ENCODE data around the gene ITPA. TPM values are rescaled to one million over a fixed set of nuclear protein-coding genes. Genes with fewer than 3 reads are reported as not detected.

ITPA gene
- total and polyA plus RNA-seq, 2 of the 13 experiments (the other 11 are each of a cell fraction or from before 2014, with no cell fraction given), result 60.1 to 103 TPM

- TF ChIP-seq, protein P1, sequence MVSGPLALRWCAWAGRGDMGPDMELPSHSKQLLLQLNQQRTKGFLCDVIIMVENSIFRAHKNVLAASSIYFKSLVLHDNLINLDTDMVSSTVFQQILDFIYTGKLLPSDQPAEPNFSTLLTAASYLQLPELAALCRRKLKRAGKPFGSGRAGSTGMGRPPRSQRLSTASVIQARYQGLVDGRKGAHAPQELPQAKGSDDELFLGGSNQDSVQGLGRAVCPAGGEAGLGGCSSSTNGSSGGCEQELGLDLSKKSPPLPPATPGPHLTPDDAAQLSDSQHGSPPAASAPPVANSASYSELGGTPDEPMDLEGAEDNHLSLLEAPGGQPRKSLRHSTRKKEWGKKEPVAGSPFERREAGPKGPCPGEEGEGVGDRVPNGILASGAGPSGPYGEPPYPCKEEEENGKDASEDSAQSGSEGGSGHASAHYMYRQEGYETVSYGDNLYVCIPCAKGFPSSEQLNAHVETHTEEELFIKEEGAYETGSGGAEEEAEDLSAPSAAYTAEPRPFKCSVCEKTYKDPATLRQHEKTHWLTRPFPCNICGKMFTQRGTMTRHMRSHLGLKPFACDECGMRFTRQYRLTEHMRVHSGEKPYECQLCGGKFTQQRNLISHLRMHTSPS (CRISPR knock-in tag; IDR thresholded peaks at IDR 0.05; ENCODE audit: low read depth), result peak; percentile 79; the same call in 1 of the 2 replicates
- TF ChIP-seq, protein P2, sequence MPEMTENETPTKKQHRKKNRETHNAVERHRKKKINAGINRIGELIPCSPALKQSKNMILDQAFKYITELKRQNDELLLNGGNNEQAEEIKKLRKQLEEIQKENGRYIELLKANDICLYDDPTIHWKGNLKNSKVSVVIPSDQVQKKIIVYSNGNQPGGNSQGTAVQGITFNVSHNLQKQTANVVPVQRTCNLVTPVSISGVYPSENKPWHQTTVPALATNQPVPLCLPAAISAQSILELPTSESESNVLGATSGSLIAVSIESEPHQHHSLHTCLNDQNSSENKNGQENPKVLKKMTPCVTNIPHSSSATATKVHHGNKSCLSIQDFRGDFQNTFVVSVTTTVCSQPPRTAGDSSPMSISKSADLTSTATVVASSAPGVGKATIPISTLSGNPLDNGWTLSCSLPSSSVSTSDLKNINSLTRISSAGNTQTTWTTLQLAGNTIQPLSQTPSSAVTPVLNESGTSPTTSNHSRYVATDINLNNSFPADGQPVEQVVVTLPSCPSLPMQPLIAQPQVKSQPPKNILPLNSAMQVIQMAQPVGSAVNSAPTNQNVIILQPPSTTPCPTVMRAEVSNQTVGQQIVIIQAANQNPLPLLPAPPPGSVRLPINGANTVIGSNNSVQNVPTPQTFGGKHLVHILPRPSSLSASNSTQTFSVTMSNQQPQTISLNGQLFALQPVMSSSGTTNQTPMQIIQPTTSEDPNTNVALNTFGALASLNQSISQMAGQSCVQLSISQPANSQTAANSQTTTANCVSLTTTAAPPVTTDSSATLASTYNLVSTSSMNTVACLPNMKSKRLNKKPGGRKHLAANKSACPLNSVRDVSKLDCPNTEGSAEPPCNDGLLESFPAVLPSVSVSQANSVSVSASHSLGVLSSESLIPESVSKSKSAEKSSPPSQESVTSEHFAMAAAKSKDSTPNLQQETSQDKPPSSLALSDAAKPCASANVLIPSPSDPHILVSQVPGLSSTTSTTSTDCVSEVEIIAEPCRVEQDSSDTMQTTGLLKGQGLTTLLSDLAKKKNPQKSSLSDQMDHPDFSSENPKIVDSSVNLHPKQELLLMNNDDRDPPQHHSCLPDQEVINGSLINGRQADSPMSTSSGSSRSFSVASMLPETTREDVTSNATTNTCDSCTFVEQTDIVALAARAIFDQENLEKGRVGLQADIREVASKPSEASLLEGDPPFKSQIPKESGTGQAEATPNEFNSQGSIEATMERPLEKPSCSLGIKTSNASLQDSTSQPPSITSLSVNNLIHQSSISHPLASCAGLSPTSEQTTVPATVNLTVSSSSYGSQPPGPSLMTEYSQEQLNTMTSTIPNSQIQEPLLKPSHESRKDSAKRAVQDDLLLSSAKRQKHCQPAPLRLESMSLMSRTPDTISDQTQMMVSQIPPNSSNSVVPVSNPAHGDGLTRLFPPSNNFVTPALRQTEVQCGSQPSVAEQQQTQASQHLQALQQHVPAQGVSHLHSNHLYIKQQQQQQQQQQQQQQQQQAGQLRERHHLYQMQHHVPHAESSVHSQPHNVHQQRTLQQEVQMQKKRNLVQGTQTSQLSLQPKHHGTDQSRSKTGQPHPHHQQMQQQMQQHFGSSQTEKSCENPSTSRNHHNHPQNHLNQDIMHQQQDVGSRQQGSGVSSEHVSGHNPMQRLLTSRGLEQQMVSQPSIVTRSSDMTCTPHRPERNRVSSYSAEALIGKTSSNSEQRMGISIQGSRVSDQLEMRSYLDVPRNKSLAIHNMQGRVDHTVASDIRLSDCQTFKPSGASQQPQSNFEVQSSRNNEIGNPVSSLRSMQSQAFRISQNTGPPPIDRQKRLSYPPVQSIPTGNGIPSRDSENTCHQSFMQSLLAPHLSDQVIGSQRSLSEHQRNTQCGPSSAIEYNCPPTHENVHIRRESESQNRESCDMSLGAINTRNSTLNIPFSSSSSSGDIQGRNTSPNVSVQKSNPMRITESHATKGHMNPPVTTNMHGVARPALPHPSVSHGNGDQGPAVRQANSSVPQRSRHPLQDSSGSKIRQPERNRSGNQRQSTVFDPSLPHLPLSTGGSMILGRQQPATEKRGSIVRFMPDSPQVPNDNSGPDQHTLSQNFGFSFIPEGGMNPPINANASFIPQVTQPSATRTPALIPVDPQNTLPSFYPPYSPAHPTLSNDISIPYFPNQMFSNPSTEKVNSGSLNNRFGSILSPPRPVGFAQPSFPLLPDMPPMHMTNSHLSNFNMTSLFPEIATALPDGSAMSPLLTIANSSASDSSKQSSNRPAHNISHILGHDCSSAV (CRISPR knock-in tag; IDR thresholded peaks at IDR 0.05; ENCODE audit: borderline replicate concordance), result no peak
- peak; percentile 95 for TF ChIP-seq ZNF274 (CRISPR knock-in tag; IDR thresholded peaks at IDR 0.05)
- TF ChIP-seq DMAP1 (CRISPR knock-in tag; IDR thresholded peaks at IDR 0.05), result peak; percentile 81
- peak; percentile 70; the same call in 1 of the 2 replicates for TF ChIP-seq TMF1 (CRISPR knock-in tag; IDR thresholded peaks at IDR 0.05; ENCODE audit: low read depth)
- TF ChIP-seq KDM2A (CRISPR knock-in tag; IDR thresholded peaks at IDR 0.05; ENCODE audit: borderline replicate concordance, low read depth), result peak; percentile 93
- peak; percentile 9; the same call in 1 of the 2 replicates for TF ChIP-seq ATF7-NPFF (CRISPR knock-in tag; IDR thresholded peaks at IDR 0.05; ENCODE audit: low read depth)
- TF ChIP-seq ZNF333 (CRISPR knock-in tag; IDR thresholded peaks at IDR 0.05; ENCODE audit: borderline replicate concordance), result no peak; the same call in none of the 2 replicates
- no peak for TF ChIP-seq MED13 (CRISPR knock-in tag; IDR thresholded peaks at IDR 0.05)
- no peak for TF ChIP-seq ELK4 (CRISPR knock-in tag; IDR thresholded peaks at IDR 0.05; ENCODE audit: borderline replicate concordance)
- peak; percentile 29; the same call in 1 of the 2 replicates for TF ChIP-seq GATAD1 (CRISPR knock-in tag; IDR thresholded peaks at IDR 0.05)
- TF ChIP-seq, protein P3, sequence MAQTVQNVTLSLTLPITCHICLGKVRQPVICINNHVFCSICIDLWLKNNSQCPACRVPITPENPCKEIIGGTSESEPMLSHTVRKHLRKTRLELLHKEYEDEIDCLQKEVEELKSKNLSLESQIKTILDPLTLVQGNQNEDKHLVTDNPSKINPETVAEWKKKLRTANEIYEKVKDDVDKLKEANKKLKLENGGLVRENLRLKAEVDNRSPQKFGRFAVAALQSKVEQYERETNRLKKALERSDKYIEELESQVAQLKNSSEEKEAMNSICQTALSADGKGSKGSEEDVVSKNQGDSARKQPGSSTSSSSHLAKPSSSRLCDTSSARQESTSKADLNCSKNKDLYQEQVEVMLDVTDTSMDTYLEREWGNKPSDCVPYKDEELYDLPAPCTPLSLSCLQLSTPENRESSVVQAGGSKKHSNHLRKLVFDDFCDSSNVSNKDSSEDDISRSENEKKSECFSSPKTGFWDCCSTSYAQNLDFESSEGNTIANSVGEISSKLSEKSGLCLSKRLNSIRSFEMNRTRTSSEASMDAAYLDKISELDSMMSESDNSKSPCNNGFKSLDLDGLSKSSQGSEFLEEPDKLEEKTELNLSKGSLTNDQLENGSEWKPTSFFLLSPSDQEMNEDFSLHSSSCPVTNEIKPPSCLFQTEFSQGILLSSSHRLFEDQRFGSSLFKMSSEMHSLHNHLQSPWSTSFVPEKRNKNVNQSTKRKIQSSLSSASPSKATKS (CRISPR knock-in tag; IDR thresholded peaks at IDR 0.05), result no peak
- peak; percentile 52; the same call in 1 of the 2 replicates for TF ChIP-seq ZNF546 (CRISPR knock-in tag; conservative IDR thresholded peaks at IDR 0.05)
- TF ChIP-seq ZNF329 (CRISPR knock-in tag; IDR thresholded peaks at IDR 0.05; ENCODE audit: low read depth), result no peak
- TF ChIP-seq, protein P4, sequence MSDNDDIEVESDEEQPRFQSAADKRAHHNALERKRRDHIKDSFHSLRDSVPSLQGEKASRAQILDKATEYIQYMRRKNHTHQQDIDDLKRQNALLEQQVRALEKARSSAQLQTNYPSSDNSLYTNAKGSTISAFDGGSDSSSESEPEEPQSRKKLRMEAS (IDR thresholded peaks at IDR 0.05), result peak; percentile 80
Measured at GRCh38 chr20:3168079-3168828, 41.0 kb upstream of the ITPA start (continued).

Measured in HepG2 (cell line).